Epidermal melanocyte (primary cell): ENCODE data around the gene ZNF629.

Experiments
- DNase-seq: peaks from one replicate; pipeline ENCODE4 v3.0.0; 2011; ENCODE audit warnings: low spot score; ENCODE audit not compliant: insufficient read length

Gene ZNF629

DNA sequence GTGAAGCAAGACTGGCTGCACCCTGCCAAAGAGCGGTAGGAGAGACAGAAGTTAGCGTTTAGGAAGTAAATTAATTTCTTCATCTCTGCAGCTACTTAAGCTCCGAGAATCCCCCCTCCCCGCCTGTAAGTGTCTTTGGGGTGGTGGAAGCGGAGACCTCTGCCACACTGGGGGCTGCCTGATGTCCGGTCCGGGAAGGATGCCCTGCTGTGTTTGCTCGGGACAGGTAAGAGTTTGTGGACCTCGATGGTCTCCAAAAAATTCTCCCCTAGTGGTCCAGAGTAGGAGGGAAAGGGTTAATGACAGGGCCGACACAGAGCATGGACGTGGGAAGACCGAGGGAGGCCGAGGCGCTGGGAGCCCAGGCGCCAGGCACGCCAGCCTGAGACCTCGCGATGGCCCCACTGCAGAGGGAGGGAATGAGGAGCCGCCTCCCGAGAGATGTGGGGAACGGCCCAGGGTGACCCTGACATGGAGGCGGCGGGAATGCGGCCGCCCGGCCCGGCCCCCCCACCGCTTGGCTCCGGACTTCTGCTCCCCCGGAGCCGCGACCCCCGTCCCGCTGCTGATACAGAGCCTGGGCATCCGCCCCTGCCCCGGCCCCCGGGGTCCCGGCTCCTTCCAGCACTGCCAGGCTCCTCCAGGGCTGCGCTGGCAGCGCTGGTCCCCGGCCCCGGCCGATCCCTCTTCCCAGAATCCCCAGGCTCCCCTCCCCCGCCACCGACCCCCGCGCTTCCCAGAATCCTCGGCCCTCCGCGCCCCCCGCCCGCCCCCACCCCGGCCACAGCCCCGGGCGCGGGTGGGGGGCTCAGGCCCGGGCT is 680 bp downstream of the ZNF629 start:
- peak; percentile 77 for DNase-seq

- no peak for DNase-seq
These were observed 1.6 kb downstream of the ZNF629 start for GRCh38 chr16:30785126-30786106.

DNA sequence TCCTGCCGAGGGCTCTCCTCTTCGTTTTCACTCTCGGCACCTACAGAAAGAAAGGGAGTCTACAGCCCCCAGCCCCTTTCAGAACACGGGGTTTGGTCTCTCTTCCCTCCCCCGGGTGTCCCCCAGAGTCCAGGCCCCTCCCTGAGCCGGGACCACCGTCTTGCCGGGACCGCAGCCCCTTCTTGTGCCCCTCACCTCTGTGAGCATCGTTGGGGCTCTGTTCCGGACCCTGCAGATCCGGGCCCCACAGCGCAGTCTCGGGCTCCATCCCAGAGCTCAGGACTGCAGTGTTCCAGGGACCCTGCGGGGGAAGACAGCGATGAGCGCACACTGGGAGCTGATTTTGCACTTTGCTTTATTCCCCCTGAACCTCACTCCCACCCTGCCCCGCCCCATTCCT is 2.8 kb downstream of the ZNF629 start:
- no peak for DNase-seq

- DNase-seq: no peak
These were observed 3.5 kb downstream of the ZNF629 start for GRCh38 chr16:30783280-30784109.

GRCh38 chr16:30782486-30783279 is 4.3 kb downstream of the ZNF629 start:
- DNase-seq: no peak

GRCh38 chr16:30780549-30780948 is 6.5 kb downstream of the ZNF629 start:
- no peak for DNase-seq

DNA sequence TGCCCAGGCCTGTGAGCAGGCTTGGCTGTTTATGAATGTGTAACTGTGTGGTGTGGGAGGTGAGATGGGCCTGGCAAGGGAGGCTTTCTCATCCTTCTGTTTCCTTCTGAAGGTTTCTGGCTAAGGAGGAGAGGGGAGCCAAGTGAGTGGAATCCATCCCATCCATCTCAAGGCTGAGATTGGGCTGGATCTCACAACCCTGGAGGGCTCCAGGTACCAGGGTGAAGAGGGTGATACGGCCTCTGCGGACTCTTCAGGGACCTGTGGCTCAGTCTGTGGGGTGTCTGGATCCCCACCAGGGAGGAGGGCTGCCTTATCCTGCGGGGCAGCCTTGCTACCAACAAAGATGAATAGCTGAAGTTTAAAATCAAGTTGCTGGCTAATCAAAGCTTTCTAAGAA is 7.0 kb downstream of the ZNF629 start:
- no peak for DNase-seq

- DNase-seq: no peak
These were observed 7.4 kb downstream of the ZNF629 start for GRCh38 chr16:30779596-30779995.

DNA sequence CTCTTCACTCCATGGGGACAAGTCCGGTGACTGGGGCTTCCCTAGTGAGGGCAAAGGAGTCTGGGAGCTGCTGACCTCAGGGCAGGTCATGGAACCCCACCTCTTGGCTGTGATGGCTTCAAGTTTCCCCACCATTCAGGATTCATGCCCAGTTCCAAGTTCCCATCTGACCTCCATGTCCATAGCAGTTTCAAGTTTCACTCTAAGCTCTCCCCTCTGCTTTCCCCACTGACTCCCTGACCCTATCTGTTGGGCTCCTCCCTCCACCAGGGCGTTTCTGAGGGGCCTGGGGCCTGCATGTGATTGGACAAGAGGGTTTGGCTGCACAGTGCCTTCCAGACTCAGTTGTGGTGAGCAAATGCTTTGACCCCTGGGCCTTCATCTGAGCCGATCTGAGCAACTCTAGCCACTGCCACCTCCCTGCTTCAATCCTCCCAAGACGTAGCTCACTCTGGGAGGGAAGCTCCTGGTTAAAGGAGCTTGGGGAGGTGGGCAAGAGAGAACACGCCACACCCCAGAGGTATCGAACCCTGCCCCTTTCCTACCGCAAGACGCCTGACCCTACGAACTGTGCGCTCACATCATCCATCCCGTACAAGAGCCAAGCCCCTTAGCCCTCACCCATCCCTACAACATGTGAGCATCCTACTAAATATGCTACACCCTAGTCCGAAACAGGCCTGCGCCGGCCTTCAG is 8.3 kb downstream of the ZNF629 start:
- DNase-seq: no peak

GRCh38 chr16:30777591-30778297 is 9.3 kb downstream of the ZNF629 start:
- no peak for DNase-seq

GRCh38 chr16:30775392-30776188 is 11.4 kb downstream of the ZNF629 start:
- peak; percentile 98 for DNase-seq

GRCh38 chr16:30775131-30775391 is 11.9 kb downstream of the ZNF629 start:
- no peak for DNase-seq

- no peak for DNase-seq
These were observed 12.5 kb downstream of the ZNF629 start for GRCh38 chr16:30774367-30775130.

GRCh38 chr16:30773826-30774225 is 13.2 kb downstream of the ZNF629 start:
- DNase-seq: no peak

- no peak for DNase-seq
These were observed 15.3 kb downstream of the ZNF629 start for GRCh38 chr16:30771726-30772125.

DNA sequence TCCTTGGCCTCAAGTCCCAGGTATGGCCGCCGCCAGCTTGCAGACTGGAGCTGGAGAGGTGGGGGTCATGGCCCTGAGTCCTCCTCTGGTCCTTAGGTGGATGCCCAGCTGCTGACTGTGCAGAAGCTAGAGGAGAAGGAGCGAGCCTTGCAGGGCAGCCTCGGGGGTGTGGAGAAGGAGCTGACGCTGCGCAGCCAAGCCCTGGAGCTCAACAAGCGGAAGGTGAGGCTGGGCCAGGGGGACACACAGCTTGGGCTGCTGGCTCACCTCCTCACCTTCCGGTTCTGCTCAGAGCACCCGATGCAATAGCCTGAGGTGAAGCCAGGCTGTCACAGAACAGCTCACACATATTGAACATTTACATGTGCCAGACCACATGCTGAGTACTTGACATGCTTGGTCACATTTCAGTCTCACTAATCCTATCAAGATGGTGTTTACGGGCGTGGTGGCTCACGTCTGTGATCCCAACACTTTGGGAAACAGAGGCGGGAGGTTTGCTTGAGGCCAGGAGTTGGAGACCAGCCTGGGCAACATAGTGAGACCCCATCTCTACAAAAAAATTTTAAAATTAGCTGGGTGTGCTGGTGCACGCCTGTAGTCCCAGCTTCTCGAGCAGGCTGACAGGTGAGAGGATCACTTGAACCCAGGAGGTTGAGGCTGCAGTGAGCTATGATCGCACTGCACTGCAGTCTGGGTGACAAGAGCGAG is 17.5 kb downstream of the ZNF629 start:
- DNase-seq: no peak

- no peak for DNase-seq
These were observed 18.3 kb downstream of the ZNF629 start for GRCh38 chr16:30768583-30769181.
